GM12892 (cell line): ENCODE results near the gene SNX6.
"Not testable (repeated sequence)": the region's sequence is repeated elsewhere in the genome, so short reads cannot be mapped to it uniquely, and the experiment has no call there.

Experiments used
- POLR2A ChIP-seq: IDR thresholded peaks from 2 replicates; pipeline ENCODE4 v1.6.1; 2011; ENCODE audit warnings: low read depth, low read length, control low read depth
- POLR2AphosphoS5 ChIP-seq: IDR thresholded peaks from 2 replicates; pipeline ENCODE4 v1.6.1; 2011; ENCODE audit warnings: low read depth, low read length, control low read depth

DNA sequence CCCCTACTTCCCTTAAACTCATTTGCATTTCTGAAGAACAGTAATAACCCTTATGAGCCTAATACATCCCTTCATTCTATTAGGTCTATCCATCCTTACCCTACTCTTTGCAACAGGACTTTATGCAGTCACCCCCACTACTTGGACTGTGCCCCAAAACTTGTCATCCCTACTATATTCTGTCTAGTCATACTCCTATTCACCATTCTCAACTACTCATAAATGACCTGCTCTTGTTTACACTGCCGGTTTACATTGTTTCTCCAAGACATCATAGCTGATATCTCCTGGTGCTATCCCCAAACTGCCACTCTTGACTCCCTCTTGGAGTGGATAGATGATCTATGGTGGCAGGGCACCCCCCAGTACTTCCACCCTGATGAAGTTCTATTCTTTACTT is 22.4 kb upstream of the SNX6 start:
- TF ChIP-seq POLR2AphosphoS5, POLR2A: not testable (repeated sequence)
